GM21723 (cell line): ENCODE results near the gene CTSW.

Experiments used
- ATAC-seq: cut with Tn5 transposase; IDR thresholded peaks from one replicate; pipeline ENCODE4 v1.9.1; 2021; ENCODE audit warnings: mild to moderate bottlenecking, moderate library complexity; ENCODE audit not compliant: unreplicated experiment

CTSW gene

DNA sequence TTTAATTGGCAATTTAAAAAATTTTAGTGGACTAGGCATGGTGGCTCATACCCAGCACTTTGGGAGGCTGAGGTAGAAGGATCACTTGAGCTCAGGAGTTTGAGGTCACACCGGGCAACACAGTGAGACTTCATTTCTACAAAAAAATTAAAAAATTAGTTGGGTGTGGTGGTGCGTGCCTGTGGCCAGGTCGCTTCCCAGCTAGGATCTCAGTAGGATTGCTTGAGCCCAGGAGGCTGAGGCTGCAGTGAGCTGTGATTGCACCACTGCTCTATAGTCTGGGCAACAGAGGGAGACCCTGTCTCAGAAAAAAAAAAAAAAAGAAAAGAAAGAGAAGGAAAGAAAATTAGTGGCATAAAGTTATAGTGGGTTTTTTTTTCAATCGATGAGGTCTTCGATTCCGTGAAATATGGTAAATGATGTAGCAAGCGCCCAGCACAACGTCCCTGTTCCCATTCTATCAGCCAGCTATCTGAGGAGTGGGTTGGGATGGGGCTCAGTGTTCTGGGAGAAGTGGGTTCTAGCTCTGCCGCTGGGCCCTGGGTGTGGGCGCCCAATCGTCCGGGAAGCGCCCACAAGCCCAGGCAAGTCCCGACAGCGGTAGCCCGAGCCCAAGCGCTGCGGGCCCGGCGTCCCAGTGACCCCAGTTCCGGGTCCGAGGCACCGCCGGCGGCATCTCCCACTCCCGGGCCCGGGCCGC is 19.2 kb downstream of the CTSW start:
- ATAC-seq = no peak

DNA sequence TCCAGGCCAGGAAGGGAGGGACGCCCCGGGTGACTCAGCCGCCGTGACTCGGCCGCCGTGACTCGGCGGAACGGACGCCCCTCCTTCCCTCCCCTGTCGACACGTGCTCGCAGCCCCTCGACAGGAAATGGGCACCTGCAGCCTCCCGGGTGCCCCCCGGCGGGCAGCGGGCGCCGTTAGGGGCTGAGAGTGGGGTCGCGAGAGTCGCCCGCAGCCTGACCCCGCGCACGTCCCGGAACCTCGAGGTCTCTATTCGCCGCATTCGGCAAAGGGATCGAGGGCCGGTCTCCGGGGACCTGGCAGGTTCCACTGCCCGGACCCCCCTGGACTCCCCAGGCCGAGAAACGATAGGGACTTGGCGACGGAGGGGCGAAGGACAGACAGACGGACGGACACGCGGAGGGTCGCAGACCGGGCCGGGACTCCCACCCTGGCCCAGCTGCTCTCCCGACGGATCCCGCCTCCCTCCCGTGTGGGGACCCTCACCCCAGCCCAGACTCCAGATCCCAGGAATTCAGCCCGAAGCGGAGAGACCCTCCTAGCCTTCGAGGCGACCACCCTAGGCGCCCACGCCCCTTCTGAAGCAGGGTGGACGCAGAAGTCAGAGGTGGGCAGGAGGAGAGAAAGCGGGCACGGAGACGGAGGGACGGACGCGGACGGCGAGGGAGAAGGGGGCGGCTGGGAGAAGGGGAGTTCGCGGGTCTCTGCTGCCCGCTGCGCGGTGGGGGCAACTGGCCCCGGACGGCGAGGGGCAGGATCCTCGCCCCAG is 19.9 kb downstream of the CTSW start:
- no peak for ATAC-seq

DNA sequence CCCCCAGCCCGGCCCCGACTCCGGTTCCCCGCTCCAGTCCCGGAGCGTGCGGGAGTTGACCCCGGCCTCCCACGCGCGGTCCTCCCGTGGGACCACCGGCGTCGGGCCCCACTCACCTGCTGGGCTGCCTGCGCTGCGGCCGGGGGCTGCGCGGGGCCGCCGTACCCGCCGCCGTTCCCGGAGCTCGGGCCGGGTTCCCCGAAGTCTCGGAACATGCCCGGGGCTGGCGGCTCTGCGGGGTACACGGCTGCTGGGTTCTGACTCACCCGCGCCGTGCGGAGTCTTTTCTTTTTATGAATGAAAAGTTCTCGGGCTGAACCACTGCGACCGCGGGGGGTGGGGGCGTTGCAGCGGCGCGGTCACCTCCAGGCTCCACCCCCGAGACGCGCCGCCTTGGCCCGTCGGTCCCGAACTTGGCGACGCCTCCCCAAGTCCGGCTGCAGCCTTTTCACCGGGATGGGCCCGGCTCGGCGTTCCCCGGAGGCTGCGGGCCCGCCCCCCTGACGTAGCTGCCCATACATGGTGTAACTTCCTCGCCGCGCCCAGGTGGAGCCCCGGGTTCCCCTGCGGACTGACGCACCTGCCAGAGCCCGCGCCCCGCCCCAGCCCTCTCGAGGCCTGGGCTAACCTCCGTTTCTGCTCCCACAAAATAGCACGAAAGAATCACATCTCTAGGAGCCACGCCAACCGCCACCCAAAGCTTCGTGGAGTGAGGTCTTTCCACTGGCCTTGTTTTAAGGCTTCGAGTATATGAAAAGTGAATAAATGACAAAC is 20.7 kb downstream of the CTSW start, which contains the start of gene FOSL1:
Gene FOSL1 (minus strand): TSS at position 264 of the 774 bp plus-strand sequence. CDS start 49 bp downstream, at position 215.
- peak; percentile 70 for ATAC-seq

DNA sequence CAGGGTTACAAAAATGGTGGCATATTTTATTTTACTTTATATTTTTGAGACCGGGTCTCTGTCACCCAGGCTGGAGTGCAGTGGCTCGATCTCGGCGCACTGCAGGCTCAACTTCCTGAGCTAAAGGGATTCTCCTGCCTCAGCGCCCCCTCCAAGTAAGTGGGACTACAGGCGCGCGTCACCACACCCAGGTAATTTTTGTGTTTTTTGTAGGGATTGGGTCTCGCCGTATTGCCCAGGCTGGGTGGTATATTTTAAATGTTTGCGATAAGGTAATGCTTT is 21.2 kb downstream of the CTSW start:
- no peak for ATAC-seq

DNA sequence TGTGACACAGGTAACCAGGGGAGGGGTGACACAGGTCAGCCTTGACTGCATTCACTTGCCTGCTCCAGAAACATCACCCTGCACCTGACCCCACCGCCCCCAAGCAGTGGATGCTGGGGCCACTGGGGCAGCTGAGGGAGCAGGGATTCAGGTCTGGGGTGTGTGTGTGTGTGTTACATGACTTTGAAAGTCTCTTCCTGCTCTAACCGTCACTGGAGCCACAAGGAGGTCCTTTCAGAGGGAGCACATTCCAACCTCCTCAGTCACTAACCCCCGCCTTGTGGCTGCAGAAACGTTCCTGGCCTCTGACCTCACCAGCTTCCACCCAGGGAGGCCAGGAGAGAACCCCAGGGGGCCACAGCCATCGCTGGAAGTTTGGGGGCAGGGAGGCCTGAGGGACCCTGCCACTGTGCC is 23.4 kb downstream of the CTSW start:
- no peak for ATAC-seq

DNA sequence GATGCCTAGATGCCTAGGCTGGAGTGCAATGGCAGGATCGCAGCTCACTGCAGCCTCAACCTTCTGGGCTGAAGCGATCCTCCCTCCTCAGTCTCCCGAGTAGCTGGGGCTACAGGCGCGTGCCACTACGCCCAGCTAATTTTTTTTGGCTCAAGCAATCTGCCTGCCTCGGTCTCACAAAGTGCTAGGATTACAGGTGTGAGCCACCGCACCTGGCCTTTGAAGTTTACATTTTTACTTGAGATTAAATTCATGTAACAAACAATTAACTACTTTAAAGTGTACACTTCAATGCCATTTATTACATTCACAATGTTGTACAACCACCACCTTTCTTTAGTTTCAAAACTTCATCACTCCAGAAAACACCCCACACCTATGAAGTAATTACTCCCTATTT is 24.1 kb downstream of the CTSW start:
- no peak for ATAC-seq

DNA sequence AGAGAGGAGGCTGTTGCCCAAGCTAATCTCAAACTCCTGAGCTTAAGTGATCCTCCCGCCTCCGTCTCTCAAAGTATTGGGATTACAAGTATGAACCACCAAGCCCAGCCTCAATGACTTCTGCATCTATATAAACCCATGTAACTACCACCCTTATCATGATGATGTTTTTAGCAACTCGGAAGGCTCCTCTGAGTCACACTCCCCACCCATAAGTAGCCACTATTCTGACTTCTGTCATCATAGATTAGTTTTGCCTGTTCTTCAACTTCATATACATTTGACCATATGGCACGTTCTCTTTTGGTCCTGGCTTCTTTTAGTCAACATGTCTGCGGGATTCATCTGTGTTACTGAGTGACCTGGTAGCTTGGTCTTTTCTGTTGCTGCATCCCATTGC is 27.0 kb downstream of the CTSW start:
- ATAC-seq = no peak

DNA sequence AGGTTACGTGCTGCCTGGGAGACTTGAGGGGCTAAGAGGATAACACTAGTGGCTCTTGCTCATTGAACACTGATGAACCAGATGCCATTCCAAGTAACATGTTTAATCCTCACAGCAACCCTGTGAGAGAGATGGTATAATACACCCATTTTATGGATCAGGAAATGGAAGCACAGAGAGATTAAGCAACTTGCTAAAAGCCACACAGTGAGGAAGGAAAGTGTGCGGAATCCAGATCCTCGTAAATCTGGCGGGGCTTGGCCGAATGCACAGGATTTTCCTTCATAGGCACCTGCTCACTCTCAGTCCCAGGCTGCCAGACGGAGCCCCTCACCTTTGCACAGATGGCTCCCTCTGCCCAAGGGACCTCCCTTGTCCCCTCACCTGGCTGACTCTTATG is 28.2 kb downstream of the CTSW start:
- ATAC-seq = no peak

DNA sequence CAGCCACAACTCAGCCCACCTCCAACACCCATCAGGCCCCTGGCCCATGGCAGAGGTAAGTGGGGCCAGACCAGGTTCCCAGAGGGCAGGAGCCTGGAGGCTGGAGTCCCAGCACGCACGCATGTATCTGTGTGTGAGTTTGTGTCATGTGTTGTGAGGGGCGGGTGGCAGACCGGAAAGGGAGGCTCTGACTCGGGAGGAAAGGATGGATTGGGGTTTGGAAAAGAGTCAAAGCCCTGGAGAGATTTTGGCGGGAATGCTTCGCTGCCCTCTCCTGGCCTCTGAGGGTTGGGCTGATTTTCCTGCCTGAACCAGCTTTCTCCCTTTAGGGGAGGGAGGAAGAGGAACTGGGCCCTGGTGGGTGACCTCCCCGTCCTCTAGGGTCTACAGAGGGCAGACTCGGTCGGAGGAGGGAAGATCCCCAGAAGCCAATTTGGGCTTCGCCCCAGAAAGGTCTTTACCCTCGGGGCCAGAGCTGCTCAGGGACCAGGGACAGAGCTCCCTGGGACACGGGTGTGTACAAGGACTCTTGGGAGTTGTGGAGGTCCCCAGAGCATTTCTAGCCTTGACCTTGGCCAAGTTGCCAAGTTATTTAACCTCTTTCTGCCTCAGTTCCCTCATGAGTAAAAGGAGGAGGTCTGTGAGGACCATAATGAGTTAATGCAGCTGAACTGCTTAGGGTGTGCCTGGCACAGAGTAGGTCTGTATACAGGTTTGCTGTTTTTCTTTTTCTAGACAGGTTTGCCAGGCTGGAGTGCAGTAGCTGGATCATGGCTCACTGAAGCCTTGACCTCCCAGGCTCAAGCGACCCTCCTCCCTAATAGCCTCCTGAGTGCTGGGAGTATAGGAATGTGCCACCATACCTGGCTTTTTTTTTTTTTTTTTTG is 32.3 kb downstream of the CTSW start:
- ATAC-seq = no peak

DNA sequence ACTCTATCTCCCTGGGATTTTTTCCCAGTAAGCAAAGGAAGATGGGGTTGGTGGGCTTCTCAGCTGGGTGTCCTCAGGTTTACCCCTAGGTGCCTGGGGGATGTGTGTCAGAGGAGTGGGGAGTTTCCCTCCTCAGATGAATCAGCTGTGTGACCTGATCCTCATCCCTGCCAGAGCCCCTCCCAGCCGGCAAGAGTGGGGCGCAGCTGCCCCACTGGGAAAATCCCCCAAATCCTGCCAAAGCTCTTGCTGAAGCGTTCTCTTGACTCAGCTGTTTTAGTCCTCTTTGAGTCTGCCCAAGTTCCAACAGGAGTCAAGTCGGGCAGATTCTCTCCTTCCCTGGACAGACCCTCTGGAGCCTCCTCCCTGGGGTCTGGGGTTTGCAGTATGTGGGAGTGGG is 33.2 kb downstream of the CTSW start:
- ATAC-seq = no peak

DNA sequence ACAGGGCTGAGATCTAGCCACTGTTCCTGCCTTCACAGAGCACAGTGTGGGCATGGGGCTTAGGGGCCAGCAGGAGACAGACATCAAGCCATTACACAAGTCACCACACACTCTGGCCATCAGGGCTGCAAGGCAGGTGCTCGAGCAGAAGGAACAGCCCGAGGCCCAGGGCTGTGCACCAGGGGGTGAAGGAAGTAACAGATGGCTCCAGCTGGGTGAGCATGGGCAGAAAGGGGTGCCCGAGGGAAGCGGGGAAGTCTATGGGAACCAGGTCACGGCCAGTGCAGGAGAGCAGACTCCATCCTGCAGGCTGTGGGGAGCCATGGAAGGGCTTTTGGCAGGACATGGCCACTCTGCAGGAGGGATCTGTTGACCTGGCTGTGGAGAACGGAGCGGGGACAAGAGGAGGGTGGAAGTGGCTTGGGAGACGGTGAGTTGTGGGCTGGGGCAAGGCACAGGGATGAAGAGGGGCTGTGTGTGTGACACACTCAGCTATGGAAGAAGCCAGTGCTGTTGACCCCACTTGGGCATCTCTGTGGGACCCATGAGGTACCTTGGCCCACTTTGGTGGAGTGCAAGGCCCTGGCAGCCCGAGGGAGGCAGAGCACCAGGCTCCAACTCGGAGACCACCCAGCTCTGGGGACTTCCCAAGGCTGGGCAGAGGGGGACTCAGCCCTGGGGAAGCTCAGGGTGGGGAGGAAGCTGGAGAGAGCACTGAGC is 35.6 kb downstream of the CTSW start:
- no peak for ATAC-seq

DNA sequence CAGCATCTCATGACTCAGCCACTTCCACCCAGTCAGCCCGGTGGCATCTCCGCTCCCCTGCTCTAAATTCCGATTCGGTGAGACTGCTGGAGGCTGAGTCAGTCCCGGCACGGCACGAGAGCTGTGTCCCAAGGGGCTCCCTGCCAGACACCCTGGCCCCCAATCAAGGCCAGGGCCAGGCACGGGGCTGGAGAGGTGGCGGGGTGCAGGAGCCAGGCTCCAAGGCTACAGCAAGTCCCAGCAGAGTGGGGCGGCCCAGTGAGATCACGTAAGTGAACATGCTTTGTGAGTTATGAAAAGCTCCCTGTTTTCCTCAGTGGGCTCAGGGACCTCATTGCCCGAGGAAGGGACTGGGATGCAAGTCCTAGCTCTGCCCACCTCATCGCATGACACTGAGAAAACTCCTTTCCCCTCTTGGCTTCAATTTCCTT is 36.2 kb downstream of the CTSW start:
- no peak for ATAC-seq

DNA sequence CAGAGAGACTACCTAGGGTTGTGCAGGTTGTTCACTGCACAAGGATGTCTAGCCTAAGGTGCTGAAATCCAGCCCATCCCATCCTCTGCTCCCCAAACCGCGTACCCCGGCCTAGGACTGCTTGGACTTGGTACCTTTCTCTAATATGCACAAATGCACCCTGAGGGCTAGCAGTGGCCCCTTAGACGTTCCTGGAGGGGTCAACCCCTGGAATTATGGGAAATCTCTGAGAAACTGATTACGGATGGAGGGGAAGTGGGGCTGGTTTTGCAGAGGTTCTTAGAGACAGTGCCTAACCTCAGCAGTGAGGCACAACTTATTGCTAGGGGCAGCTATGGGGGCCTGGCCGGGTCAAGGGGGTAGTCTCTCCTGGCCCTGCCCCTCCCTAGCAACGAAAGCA is 36.8 kb downstream of the CTSW start:
- ATAC-seq = no peak

DNA sequence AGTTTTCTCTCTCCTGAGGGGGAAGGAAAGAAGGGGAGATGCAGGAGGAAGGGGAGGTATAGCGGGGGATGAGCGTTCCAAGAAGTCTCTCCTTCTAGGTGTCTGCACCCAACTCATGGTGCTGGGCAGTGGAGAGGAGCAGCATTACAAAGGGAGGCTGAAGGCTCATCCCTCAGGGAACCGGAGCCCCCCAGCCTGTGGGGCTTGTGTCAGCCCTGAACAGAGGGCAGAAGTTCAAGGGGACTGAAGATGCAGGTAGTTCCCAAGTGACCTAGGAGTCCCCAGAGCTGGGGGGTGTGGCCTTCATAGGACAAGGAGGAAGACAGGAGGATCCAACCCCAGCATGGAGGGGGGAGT is 37.4 kb downstream of the CTSW start:
- no peak for ATAC-seq

DNA sequence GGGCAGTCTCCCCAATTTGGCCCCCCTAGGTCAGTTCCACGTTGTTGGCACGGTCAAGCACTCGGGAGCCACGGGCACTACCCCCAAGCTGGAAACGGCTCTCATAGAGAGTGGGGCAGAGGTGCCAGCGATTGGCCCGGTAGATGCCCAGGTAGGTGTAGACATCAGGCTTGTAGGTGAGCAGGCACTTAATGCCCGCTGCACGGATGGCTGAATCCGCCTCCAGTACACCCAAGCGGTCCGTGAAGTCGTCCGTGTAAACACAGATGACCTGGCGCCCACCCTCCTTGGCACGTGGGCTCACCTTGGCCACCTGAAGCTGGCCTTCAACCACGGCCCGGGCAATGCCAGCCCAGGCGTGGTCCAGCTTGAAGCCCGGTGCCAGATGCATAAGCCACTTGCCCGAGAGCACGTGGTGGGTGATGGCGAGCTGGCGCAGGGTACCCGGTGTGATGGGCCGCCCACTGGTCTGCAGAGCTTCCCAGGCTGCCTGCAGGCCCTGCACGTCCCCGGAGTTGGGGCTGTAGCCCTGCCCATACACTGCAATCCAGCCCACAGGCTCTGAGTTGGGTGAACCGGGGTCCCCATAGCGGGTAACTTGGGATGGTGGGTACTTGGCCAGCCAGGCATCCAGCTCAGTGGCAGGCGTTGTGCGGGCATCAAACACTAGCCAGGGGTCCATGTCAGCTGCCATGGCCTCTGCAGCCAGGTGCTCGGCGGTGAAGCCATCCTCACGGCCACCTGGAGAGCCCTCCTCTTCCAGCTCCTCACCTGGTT is 38.0 kb downstream of the CTSW start:
- ATAC-seq = no peak

DNA sequence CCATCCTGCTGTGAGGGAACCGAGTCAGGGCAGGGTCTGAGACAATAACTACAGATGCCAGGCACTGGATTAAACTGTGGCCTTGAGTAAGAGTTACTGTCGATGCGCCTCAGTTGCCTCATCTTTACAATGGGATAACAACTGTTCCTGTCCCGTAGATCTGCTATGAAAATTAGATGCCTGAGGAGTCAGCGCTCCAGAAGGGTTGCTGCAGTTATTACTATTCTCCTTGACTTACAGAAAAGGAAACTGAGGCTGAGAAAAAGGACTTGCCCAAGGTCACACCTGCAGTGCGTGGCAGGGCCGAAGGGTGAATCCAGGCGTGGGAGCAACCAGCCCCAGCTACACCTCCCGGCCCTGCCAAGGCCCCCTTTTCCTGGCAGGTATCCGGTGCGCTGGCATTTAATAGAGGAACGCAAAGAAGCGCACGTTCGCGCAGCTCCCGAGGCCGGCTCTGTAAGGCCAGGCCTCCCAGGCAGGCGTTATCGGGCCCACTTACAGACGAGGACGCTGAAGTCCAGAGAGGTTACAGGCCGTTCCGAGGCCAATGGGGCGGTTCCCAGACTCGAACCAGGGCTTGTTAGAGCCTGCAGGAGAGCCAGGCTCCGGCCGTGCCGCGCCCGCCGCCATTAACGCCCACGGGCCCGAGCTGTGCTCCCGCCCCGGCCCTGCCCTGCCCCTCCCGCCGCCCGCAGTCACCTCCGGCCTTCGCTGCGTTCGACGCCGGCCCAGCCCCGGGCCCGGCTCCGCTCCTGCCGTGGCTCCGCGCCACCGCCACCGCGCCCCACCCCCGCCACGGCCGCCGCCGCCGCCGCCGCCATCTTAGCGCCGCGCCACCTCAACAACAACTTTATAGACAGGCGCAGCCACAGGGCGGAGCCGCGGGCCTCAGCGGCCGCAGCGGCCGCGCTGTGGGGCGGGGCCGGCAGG is 38.8 kb downstream of the CTSW start, which contains the start of gene C11orf68:
Gene C11orf68 (minus strand): TSS at position 852 of the 930 bp plus-strand sequence. CDS start 31 bp downstream, at position 821.
- ATAC-seq = peak; percentile 58

DNA sequence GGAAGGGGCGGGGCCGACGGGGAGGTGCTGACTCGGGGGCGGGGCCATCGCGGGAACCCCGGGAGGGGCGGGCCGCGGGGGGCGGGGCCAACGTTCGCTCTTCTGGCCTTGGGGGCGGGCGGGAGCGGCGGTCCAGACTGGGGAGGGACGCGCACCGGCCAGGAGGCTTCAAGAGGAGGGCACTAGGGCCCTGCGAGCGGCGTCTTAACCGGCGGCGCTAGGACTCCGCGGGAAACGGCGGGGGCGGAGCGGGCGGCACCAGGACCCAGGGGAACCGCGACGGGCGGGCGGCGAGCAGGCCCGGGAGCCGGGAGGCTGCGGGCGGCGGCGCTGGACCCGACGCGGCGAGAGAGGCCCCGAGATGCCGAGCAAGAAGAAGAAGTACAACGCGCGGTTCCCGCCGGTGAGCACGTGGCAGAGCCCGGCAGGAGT is 39.5 kb downstream of the CTSW start, which contains the start of gene DRAP1:
Gene DRAP1 (plus strand): TSS at position 286 of the 432 bp plus-strand sequence. CDS start 76 bp downstream, at position 362.
- ATAC-seq = peak; percentile 81
